Right renal cortex interstitium (tissue), 3 donors: ENCODE data around the gene GLI3. TPM values are rescaled to one million over a fixed set of nuclear protein-coding genes. Genes with fewer than 3 reads are reported as not detected.

Experiments
- DNase-seq, 3 donors: peaks; one replicate each; pipeline ENCODE4 v3.0.0-alpha.2; 2013; ENCODE audit warnings: low read depth in 3 of 3, low spot score in 2 of 3
- polyA plus RNA-seq, 3 donors: library from polyadenylated mRNA; unstranded; fragments of 120-200 nt; gene quantifications; one replicate each; pipeline ENCODE4 v1.2.1, GENCODE V29; 2013; ENCODE audit not compliant: insufficient read length in 3 of 3

Gene GLI3
- polyA plus RNA-seq, 3 donors: 13.5 to 15.0 (median 14.5) TPM

- DNase-seq: peak in 1 of 3 donors; percentile 76
Observed at GRCh38 chr7:42152329-42153205, 84.4 kb downstream of the GLI3 start.

GRCh38 chr7:42151309-42151708 lies 85.7 kb downstream of the GLI3 start:
- DNase-seq: no peak

GRCh38 chr7:42145539-42145938 lies 91.5 kb downstream of the GLI3 start:
- no peak for DNase-seq

GRCh38 chr7:42144604-42145003 lies 92.4 kb downstream of the GLI3 start:
- no peak for DNase-seq

GRCh38 chr7:42143711-42144600 lies 93.1 kb downstream of the GLI3 start:
- no peak for DNase-seq

- DNase-seq: no peak
Observed at GRCh38 chr7:42142089-42142488, 94.9 kb downstream of the GLI3 start.

GRCh38 chr7:42139751-42140150 lies 97.3 kb downstream of the GLI3 start:
- no peak for DNase-seq

- no peak for DNase-seq
Observed at GRCh38 chr7:42138691-42139090, 98.3 kb downstream of the GLI3 start.

GRCh38 chr7:42137941-42138340 lies 99.1 kb downstream of the GLI3 start:
- no peak for DNase-seq

GRCh38 chr7:42137431-42137830 lies 99.6 kb downstream of the GLI3 start:
- DNase-seq: no peak

GRCh38 chr7:42135728-42136127 lies 101.3 kb downstream of the GLI3 start:
- no peak for DNase-seq

GRCh38 chr7:42134276-42134876 lies 102.6 kb downstream of the GLI3 start:
- DNase-seq: no peak

GRCh38 chr7:42133321-42133720 lies 103.7 kb downstream of the GLI3 start:
- DNase-seq: no peak

GRCh38 chr7:42128703-42129102 lies 108.3 kb downstream of the GLI3 start:
- no peak for DNase-seq

- no peak for DNase-seq
Observed at GRCh38 chr7:42127232-42127622, 109.8 kb downstream of the GLI3 start.

GRCh38 chr7:42126475-42127231 lies 110.4 kb downstream of the GLI3 start:
- no peak for DNase-seq

- no peak for DNase-seq
Observed at GRCh38 chr7:42125321-42125720, 111.7 kb downstream of the GLI3 start.

GRCh38 chr7:42123716-42124115 lies 113.3 kb downstream of the GLI3 start:
- DNase-seq: no peak

GRCh38 chr7:42120191-42120590 lies 116.8 kb downstream of the GLI3 start:
- DNase-seq: no peak

GRCh38 chr7:42117201-42117600 lies 119.8 kb downstream of the GLI3 start:
- DNase-seq: no peak

GRCh38 chr7:42115795-42116194 lies 121.2 kb downstream of the GLI3 start:
- DNase-seq: no peak
